ENCODE data around the gene GPX8. TPM values are rescaled to one million over a fixed set of nuclear protein-coding genes. Genes with fewer than 3 reads are reported as not detected.

GPX8 gene
- polyA plus RNA-seq, 3 donors = not detected

- DNase-seq = no peak
- H3K27ac Mint-ChIP-seq = peak overlapping the region in 1 of 7 donors; percentile 17
- H3K9me3 Mint-ChIP-seq = no peaks in the 10 kb centered on the region
- no peak overlapping the region for H3K9ac ChIP-seq (ENCODE audit: insufficient read depth, low read length, poor library complexity, severe bottlenecking)
- H3K79me2 ChIP-seq (ENCODE audit: insufficient read depth, low read length) = no peaks in the 10 kb centered on the region
- no peak overlapping the region for H2AFZ ChIP-seq (ENCODE audit: insufficient read depth, low read depth, low read length, poor library complexity, severe bottlenecking)
- no peaks in the 10 kb centered on the region for H3K36me3 Mint-ChIP-seq
- H3K27ac ChIP-seq (ENCODE audit: low read depth in 1 of 2, low read length in 2 of 2) = no peak overlapping the region
- H3K4me1 ChIP-seq (ENCODE audit: control insufficient read depth in 1 of 2, insufficient read depth in 2 of 2, low read length in 2 of 2) = no peaks in the 10 kb centered on the region
- no peaks in the 10 kb centered on the region for H4K20me1 ChIP-seq (ENCODE audit: insufficient read depth, low read length)
- H3K36me3 ChIP-seq (replicated peaks in 1 of 2; ENCODE audit: control insufficient read depth in 1 of 2, insufficient read depth in 2 of 2, low read length in 2 of 2) = no peaks in the 10 kb centered on the region
- peaks cover 2% of the 10 kb centered on the region for H3K4me1 Mint-ChIP-seq
- peaks cover 3 to 5% (median 4%) of the 10 kb centered on the region in 3 donors for H3K27me3 Mint-ChIP-seq (ENCODE audit: low read depth in 3 of 3)
- H3K9me3 ChIP-seq (replicated peaks in 1 of 2; ENCODE audit: control insufficient read depth in 1 of 2, insufficient read depth in 1 of 2, low read length in 2 of 2) = no peaks in the 10 kb centered on the region
- no peaks in the 10 kb centered on the region for H3K27me3 ChIP-seq (ENCODE audit: control insufficient read depth in 2 of 2, insufficient read depth in 2 of 2, low read length in 2 of 2)
- H3K4me3 Mint-ChIP-seq = no peak overlapping the region
- intact Hi-C loops (cut with micrococcal nuclease) = no loop called here
- H3K4me3 ChIP-seq (replicated peaks in 1 of 3; ENCODE audit: low read depth in 2 of 3, low read length in 3 of 3) = no peak overlapping the region
- no peak overlapping the region for H3K4me2 ChIP-seq (replicated peaks; ENCODE audit: extremely low read depth, low read length, poor library complexity, severe bottlenecking)
- TF ChIP-seq CTCF (IDR thresholded peaks at IDR 0.05) = no peak
These were observed 46.6 kb upstream of the GPX8 start for GRCh38 chr5:55113327-55113726.

- Mint-ChIP-seq H3K4me1 (peaks cover 2% of the 10 kb centered on the region), H3K36me3 (no peaks in the 10 kb centered on the region), H3K27ac (no peak overlapping the region), H3K9me3 (no peaks in the 10 kb centered on the region), H3K27me3 (ENCODE audit: low read depth in 3 of 3) (peaks cover 3 to 5% (median 4%) of the 10 kb centered on the region in 3 donors), H3K4me3 (no peak overlapping the region)
- Histone ChIP-seq H3K4me2 (replicated peaks; ENCODE audit: extremely low read depth, low read length, poor library complexity, severe bottlenecking) (no peak overlapping the region), H3K27me3 (ENCODE audit: control insufficient read depth in 2 of 2, insufficient read depth in 2 of 2, low read length in 2 of 2) (no peaks in the 10 kb centered on the region), H3K36me3 (replicated peaks in 1 of 2; ENCODE audit: control insufficient read depth in 1 of 2, insufficient read depth in 2 of 2, low read length in 2 of 2) (no peaks in the 10 kb centered on the region), H4K20me1 (ENCODE audit: insufficient read depth, low read length) (no peaks in the 10 kb centered on the region), H3K9ac (ENCODE audit: insufficient read depth, low read length, poor library complexity, severe bottlenecking) (no peak overlapping the region), H3K4me1 (ENCODE audit: control insufficient read depth in 1 of 2, insufficient read depth in 2 of 2, low read length in 2 of 2) (no peaks in the 10 kb centered on the region), H3K27ac (ENCODE audit: low read depth in 1 of 2, low read length in 2 of 2) (no peak overlapping the region), H3K4me3 (replicated peaks in 1 of 3; ENCODE audit: low read depth in 2 of 3, low read length in 3 of 3) (no peak overlapping the region), H2AFZ (ENCODE audit: insufficient read depth, low read depth, low read length, poor library complexity, severe bottlenecking) (no peak overlapping the region), H3K79me2 (ENCODE audit: insufficient read depth, low read length) (no peaks in the 10 kb centered on the region), H3K9me3 (replicated peaks in 1 of 2; ENCODE audit: control insufficient read depth in 1 of 2, insufficient read depth in 1 of 2, low read length in 2 of 2) (no peaks in the 10 kb centered on the region)
- WGBS (ENCODE audit: insufficient coverage) = 46% methylated on average over 2 of the region's 3 CpGs
- DNase-seq = no peak
- no peak for TF ChIP-seq CTCF (IDR thresholded peaks at IDR 0.05)
- intact Hi-C loops (cut with micrococcal nuclease) = no loop called here
These were observed 45.9 kb upstream of the GPX8 start for GRCh38 chr5:55114061-55114460.
